HG03558 (cell line): Measurements from ENCODE around the gene RCL1.
A peak's percentile ranks its signal among the peaks of the same experiment; 100 is the strongest.
"Not testable (repeated sequence)": the region's sequence is repeated elsewhere in the genome, so short reads cannot be mapped to it uniquely, and the experiment has no call there.

Experiments
- ATAC-seq: cut with Tn5 transposase; IDR thresholded peaks from one replicate; pipeline ENCODE4 v1.9.1; 2021; ENCODE audit warnings: moderate number of reproducible peaks; ENCODE audit not compliant: unreplicated experiment; ENCODE audit errors: extremely low read depth

RCL1 gene

DNA sequence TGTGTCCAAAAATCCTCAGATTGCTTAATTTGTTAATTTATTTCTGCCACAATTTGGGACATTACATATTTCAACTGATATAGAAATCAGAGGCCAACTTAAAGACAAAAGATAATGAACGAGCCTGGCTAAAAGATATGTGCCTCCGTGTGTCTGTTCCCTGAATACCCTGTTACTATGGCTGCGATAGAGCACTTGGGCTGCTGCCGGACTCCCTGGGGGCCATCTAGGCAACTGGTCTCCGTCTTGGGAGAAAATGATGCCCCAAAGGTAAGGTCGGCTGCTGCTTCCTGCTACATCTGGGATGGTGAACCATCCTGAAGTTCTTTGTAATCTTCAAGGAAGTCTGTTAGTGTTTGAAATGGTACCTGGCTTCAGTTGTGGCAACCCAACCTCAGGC, 72.0 kb downstream of the RCL1 start:
- no peak for ATAC-seq

DNA sequence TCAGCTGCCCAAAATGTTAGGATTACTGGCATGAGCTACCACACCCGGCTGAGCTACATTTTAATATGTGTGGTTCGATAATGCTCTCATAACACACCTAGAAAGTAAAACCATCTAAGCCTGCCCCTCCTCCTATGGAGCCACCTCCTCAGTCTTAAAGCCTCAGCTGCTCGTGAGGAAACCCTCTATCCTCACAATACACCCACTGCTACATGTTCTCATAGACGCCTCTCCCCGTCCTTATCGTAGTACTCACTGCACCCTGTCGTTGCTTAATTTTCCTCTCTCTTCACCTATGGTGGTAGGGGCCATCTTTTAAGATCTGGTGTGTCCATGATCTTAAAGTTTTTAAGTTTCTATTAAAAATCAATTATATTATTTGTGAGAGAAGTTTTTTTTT, 72.9 kb downstream of the RCL1 start:
- ATAC-seq: no peak

DNA sequence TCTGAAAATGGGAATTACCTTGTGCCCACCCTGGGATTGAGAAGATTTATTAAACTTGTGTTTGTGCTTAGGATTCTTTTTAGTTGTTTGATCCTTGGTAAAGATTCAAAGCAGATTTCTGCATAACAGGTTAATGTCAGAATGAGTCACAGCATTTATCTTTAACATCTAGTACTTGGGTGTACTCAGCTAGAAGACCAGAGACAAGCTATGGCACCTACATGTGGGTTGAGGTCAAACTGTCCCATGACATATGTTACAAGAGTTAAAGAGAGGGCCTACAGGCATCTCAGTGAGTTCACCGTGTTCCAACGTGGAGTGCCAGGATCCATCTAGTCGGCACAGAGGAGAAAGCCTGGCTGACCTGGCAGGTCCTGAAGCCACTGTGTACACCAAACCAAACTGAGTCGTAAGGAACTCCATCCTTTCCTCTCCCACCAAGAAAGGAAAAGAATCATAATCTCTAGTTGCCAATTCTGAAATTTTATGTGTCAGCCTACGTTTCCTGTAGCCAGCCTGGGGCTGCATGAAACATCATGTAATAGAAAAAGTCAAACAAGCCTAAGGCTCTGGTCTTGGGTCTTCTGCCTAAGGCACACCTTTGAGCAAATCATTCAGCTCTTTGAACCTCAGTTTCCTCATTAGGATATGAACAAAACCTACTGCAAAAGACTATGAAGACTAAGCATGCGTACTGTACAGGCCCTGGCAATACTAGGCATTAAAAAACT, 73.7 kb downstream of the RCL1 start:
- ATAC-seq: no peak

DNA sequence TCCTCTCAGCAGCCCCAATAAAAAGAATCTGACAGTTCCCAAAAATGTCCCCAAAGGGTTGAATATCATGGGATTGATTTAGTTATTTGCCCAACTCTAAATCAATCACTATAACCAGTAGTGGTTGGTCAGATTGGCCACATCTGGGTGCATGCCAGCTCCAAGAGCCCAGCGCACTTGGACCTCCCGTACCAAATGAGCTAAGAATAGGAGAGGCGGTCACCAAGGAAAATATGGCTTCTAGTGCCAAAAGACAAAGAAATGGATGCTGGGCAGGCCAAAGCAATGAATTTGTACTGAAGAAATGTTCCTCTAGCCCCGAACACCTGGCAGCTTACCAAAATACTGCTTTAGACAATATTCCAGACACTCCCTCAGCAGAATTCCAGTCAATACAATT, 80.3 kb downstream of the RCL1 start:
- no peak for ATAC-seq

DNA sequence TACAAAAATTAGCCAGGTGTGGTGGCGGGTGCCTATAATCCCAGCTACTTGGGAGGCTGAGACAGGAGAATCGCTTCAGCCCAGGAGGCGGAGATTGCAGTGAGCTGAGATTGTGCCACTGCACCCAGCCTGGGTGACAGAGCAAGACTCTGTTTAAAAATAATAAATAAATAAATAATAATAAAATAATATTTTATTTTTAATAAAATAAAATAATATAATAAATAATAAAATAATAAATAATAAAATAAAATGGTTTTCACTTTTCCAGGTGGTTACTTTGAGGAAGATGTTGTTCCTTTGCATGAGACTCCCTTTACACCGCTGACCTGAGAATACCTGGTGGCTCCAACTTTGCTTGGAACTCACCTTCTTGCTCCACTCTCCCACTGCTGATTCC, 82.8 kb downstream of the RCL1 start:
- ATAC-seq: no peak

DNA sequence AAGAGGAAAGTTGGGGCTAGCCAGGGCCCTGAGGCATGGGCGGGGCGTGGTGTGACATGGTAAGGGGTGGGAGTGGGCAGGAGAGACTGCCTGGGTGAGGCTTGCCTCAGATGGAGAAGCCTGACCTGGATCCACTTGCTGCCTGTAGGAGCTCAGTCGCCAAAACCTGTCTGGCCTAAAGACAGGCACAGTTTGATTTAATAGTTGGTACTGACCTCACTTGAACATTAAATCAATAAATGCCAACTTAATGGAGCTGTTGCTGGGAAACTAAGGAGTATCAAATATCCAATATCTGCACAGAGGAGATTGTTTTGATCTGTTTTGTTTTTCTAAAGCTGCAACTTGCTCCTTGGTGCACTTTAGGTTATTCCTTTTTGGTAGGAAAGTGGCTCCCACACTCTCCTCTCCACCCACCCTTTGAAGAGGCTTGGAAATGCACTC, 86.4 kb downstream of the RCL1 start:
- ATAC-seq: no peak

DNA sequence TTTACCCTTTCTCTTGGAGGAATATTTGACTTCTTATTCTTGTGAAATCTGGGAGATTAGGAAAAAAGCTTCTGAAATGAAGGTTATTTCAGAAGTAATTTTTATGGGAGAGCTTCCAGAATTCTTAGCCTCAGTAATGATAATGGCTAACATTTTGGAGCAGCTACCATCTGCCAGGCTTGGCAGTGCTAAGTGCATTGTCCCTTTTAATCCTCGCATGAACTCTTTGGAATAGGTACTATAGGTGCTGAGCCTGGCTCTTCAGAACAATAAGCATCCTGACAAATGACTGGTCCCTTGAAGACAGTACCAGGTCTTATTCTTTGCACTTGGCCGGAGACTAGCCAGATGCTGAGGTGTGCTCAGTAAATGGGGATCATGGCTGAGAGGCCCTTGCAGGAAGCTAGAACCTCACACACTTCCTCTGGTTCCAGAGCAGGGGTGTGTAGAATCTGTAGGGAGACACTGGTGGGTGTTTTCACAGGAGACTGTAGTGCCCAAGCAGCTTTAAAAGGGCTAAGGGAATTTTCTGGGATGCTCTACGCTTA, 90.7 kb downstream of the RCL1 start:
- no peak for ATAC-seq

DNA sequence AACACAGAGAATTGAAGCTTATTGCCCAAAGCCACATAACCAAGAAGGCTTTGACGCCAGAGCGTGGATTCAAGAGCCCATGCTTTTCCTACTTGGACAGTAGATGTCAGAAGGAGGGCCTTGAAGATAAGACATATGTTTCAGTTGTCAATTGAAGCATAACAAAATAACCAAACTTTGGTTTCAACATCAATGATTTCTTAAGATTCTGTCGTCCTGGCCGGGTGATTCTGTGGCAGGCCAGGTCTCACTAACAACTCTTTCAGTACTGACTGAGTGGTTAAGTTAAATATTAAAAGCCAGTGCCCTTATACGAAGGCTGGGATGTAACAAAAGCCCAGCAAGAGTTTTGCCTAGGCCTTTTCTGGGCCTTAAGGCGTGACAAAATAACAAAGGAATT, 94.0 kb downstream of the RCL1 start:
- peak; percentile 92 for ATAC-seq

DNA sequence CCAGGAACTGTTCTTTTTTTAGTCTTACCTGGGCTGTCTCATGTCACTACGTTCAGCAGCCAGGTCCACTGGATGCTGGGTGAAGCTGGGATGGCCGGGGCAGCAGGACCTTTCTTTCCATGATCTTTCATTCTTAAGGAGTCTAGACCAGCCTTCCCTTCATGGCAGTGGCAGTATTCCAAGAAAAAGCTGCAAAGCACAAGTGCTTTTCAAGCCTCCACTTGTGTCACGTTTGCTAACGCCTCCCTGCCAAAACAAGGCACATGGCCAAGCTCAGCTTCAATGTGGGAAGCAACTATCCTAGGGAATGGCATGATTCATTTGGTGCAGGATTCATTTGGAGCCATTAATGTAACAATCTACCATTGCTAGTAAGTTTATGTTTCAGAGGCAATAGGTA, 94.8 kb downstream of the RCL1 start:
- no peak for ATAC-seq

DNA sequence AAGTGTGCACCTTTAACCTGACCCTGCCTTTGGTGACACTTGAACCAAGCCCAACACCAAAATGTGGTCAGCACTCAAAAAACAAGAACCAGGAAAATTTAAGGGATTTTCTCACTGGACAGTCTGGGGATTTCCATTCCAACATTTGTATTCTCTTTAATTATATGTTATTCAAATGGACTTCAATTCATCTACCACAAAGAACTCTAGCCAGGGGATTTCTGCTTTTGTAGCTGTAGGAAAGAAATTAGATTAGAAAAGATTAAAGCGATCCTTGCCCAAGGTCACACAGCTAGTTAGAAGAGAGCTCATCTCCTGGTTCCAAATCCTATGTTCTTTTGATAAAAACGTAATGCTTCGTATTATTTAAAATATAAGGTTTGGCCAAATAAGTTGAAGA, 97.5 kb downstream of the RCL1 start:
- ATAC-seq: no peak

DNA sequence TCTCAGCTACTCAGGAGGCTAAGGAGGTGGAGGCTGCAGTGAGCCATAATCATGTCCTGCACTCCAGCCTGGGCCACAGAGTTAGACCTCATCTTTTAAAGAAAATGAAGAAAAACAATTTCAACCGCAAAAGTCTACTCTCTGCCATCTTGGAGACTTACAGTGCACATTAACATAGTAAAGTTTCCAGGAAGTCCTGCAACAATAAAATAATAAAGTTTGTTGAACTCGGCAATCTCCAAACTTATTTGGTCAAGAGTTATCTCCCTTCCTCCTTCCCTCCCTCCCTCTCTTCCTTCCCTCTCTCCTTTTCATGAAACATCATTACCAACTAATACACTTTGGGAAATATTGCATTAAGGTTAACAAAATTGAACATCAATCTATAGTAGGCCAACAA, 98.2 kb downstream of the RCL1 start:
- no peak for ATAC-seq

DNA sequence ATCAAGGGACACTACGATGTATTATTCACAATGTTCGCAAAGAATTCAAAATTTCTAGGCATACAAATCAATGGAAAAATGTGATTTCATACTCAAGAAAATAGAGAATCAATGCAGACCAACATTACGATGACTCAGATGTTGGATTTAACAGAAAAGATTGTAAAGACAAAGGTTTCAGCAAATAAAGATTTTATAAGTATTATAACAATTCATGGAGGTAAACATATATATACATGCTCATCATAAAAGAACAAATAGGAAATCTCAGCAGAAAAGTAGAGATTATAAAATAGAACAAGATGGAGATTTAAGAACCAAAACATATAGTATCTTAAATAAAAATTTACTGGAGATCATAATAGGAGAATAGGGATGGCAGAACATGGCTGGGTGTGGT, 98.9 kb downstream of the RCL1 start:
- ATAC-seq: no peak

DNA sequence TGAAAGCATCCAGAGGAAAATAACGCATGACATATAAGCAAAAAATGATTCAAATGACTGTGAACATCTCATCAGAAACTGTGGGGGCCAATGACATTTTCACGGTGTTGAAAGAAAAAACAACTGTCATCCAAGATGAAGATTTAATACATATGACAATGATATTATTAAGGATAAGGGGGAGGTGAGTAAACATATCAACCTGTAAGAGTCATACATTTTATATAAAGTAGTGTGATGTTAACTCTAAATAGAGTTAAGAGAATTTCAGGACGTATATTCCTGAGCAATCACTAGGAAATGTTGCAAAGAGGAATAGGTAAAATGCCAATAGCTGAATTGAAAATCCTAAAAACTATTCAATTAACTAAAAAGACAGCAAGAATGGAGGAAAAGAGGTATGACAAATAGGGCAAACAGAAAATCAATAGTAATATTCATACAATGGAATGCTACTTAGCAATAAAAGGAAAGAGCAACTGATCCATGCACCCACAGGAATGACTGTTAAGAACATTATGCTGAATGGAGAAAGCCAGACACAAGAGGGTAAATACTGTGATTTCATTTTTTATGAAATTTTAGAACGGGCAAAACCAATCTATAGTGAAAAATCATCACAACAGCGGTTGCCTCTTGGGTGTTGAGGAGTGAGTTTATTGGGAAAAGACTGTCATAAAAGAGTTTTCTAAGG, 99.9 kb downstream of the RCL1 start:
- ATAC-seq: no peak

DNA sequence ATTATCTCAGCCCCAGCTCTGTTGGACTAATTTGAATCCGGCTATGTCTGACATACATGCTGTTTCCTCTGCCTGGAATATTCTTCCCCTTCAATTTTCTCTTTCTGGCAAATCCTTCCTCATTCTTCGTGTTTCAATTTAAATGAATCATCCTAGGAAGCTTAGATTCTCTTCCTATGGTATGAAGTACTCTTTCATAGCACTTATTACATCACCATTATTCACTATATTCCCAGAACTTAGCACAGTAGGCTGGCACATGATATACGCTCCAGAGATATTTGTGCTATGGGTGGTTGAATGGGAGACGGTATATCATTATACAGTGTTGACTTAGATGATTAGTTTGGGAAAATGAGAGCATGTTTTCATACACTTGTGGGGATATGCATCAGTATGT, 101.3 kb downstream of the RCL1 start:
- no peak for ATAC-seq

DNA sequence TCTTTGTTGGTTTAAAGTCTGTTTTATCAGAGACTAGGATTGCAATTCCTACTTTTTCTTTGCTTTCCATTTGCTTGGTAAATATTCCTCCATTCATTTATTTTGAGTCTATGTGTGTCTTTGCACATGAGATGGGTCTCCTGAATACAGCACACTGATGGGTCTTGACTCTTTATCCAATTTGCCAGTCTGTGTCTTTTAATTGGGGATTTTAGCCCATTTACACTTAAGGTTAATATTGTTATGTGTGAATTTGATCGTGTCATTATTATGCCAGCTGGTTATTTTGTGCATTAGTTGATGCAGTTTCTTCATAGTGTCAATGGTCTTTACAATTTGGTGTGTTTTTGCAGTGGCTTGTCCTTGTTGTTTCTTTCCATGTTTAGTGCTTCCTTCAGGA, 107.1 kb downstream of the RCL1 start:
- not testable (repeated sequence) for ATAC-seq

DNA sequence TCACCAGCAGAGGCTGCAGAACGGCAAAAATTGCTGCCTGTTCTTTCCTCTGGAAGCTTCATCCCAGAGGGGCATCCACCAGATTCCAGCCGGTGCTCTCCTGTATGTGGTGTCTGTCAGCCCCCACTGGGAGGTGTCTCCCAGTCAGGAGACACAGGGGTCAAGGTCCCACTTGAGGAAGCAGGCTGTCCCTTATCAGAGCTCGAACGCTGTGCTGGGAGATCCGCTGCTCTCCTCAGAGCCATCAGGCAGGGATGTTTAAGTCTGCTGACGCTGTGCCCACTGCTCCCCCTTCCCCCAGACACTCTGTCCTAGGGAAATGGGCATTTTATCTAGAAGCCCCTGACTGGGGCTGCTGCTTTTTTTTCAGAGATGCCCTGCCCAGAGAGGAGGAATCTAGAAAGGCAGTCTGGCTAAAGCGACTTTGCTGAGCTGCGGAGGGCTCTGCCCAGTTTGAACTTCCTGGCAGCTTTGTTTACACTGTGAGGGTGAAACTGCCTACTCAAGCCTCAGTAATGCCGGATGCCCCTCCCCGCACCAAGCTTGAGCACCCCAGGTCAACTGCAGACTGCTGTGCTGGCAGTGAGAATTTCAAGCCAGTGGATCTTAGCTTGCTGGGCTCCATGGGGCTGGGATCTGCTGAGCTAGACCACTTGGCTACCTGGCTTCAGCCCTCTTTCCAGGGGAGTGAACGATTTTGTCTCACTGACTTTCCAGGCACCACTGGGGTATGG, 108.8 kb downstream of the RCL1 start:
- not testable (repeated sequence) for ATAC-seq

DNA sequence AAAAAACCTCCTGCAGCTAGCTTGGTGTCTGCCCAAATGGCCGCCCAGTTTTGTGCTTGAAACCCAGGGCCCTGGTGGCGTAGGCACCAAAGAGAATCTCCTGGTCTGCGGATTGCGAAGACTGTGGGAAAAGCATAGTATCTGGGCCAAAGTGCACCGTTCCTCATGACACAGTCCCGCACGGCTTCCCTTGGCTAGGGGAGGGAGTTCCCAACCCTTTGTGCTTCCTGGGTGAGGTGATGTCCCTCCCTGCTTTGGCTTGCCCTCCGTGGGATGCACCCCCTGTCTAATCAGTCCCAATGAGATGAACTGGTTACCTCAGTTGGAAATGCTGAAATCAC, 109.4 kb downstream of the RCL1 start:
- ATAC-seq: no peak

DNA sequence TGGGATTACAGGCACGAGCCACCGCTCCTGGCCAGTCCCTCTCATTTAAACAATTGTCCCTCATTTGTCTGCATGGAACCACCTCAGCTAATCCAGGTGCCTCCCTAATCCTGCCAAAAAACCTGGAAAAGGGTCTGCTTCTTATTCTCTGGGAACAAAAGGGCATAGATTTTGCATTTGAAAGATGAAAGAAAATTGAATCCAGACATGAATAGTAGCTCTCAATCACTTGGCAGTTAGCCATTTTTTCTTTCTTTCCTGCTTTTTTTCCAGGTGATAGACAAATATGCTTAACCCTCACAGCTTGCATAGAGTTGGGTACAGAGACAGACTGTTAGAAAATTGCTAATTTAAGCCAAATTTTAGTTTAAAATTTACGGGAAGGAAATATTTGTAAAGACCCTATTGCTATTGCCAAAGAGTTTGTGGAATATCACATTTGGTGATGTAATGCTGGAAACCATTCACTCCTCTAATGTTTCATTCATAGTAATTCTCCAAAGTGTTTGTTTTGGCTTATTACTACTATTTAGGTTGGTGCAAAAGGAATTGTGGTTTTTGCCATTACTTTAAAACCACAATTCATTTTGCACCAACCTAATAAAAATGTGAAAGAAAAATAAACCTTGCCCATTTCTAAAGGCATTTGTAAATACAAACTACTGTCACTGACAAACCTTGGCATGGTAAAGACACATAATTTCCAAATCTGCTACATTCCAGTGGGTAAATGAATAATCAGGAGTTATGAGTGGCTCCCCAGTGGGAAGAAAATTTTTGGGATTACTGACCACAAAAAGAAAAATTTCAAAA, 111.8 kb downstream of the RCL1 start:
- ATAC-seq: no peak

DNA sequence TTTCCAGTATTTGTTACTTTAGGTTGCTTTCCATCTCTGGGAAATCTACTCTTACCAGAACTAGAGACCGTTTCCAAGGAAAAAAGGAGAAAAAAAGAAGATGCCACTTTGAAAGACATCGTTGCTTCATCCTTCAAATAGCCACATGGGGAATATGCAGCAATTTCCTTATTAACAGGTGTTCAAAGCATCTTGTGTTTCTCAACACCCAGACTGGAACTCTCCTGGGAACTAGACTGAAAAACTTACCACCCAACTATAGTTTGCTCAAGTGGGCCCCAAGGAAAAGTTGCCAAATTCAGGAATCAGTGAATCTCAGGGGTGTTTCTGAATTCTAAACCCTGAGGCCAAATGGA, 112.4 kb downstream of the RCL1 start:
- no peak for ATAC-seq
